SK-N-SH (cell line): ENCODE results near the gene SLC9A2. TPM values are rescaled to one million over a fixed set of nuclear protein-coding genes. Genes with fewer than 3 reads are reported as not detected.

Experiments
- CTCF ChIA-PET: fragments of 300-600, 350-600 bp; formaldehyde crosslinking; extraction: SDS; loops from one replicate; lab custom pipeline; 2021; lab: Yijun Ruan, JAX
- POLR2A ChIA-PET: fragments of 350-600 bp; sonication (Branson Sonifier 250); formaldehyde crosslinking; extraction: SDS; loops from one replicate; lab custom pipeline; 2020; ENCODE audit warnings: antibody characterized with exemption, inconsistent platforms; lab: Yijun Ruan, JAX
- DNase-seq: peaks from one replicate; pipeline ENCODE4 v3.0.0; 2012
- H2AFZ ChIP-seq: fragments of 200-600 bp; sonication (generic); 2 replicates; pipeline ENCODE4 v1.8.1; 2016; ENCODE audit warnings: antibody characterized with exemption, mild to moderate bottlenecking, low read depth
- H3F3A ChIP-seq: fragments of 200-600 bp; sonication (generic); replicated peaks from 2 replicates; pipeline ENCODE3; 2016; ENCODE audit warnings: antibody characterized with exemption, mild to moderate bottlenecking; ENCODE audit not compliant: insufficient read depth
- H3K27ac ChIP-seq, 2 experiments: fragments of 200-500 bp in 1 of 2; fragments of 200-600 bp in 1 of 2; sonication (Bioruptor generic) in 1 of 2; sonication (generic), shearing (Covaris generic) in 1 of 2; 2 replicates each; pipeline versions ENCODE4 v1.5.1 to v1.6.1; 2014 to 2016; ENCODE audit warnings: low read depth in 2 of 2, inconsistent platforms in 1 of 2, low read length in 1 of 2, mild to moderate bottlenecking in 1 of 2, mixed read lengths in 1 of 2
- H3K27me3 ChIP-seq: fragments of 200-600 bp; sonication (generic), shearing (Covaris generic); 2 replicates; pipeline ENCODE4 v1.6.1; 2016; ENCODE audit warnings: mixed run types; ENCODE audit not compliant: insufficient read depth
- H3K36me3 ChIP-seq, 2 experiments: fragments of 200-500 bp in 1 of 2; fragments of 200-600 bp in 1 of 2; sonication (Bioruptor generic) in 1 of 2; sonication (generic) in 1 of 2; replicated peaks in 1 of 2; 2 replicates each; pipeline versions ENCODE3 to v1.5.1; 2014 to 2016; ENCODE audit warnings: low read length in 1 of 2, mild to moderate bottlenecking in 1 of 2; ENCODE audit not compliant: insufficient read depth in 2 of 2, control insufficient read depth in 1 of 2
- H3K4me1 ChIP-seq, 2 experiments: fragments of 200-500 bp in 1 of 2; fragments of 200-600 bp in 1 of 2; sonication (Bioruptor generic) in 1 of 2; sonication (generic), shearing (Covaris generic) in 1 of 2; 2 replicates each; pipeline versions ENCODE4 v1.5.1 to v1.6.1; 2014 to 2016; ENCODE audit warnings: low read depth in 1 of 2, low read length in 1 of 2, mixed run types in 1 of 2; ENCODE audit not compliant: insufficient read depth in 2 of 2, control insufficient read depth in 1 of 2
- H3K4me2 ChIP-seq: fragments of 200-600 bp; sonication (generic), shearing (Covaris generic); 2 replicates; pipeline ENCODE4 v1.6.1; 2017; ENCODE audit warnings: mixed run types
- H3K4me3 ChIP-seq, 2 experiments: fragments of 200-500 bp in 1 of 2; fragments of 200-600 bp in 1 of 2; sonication (Bioruptor generic) in 1 of 2; sonication (generic), shearing (Covaris generic) in 1 of 2; 2 replicates each; pipeline versions ENCODE4 v1.5.1 to v1.8.1; 2014 to 2016; ENCODE audit warnings: low read depth in 2 of 2, inconsistent platforms in 1 of 2, low read length in 1 of 2, mild to moderate bottlenecking in 1 of 2, mixed read lengths in 1 of 2, moderate library complexity in 1 of 2
- H3K79me2 ChIP-seq: fragments of 200-600 bp; sonication (generic); 2 replicates; pipeline ENCODE4 v1.8.1; 2017; ENCODE audit warnings: mild to moderate bottlenecking; ENCODE audit not compliant: insufficient read depth
- H3K9ac ChIP-seq: fragments of 200-600 bp; sonication (generic); 2 replicates; pipeline ENCODE4 v1.6.1; 2017; ENCODE audit warnings: mixed run types
- H3K9me2 ChIP-seq: fragments of 200-600 bp; sonication (generic); 2 replicates; pipeline ENCODE4 v1.6.1; 2017; ENCODE audit warnings: mixed run types
- H3K9me3 ChIP-seq: fragments of 200-600 bp; sonication (generic); 2 replicates; pipeline ENCODE4 v1.6.1; 2017; ENCODE audit warnings: mixed run types, mild to moderate bottlenecking, moderate library complexity
- H4K20me1 ChIP-seq: fragments of 200-600 bp; sonication (generic); 2 replicates; pipeline ENCODE4 v1.6.1; 2017; ENCODE audit warnings: mild to moderate bottlenecking, mixed run types; ENCODE audit not compliant: insufficient read depth
- CTCF ChIP-seq: fragments of 200-600 bp; sonication (generic); IDR thresholded peaks from 2 replicates; pipeline ENCODE4 v1.6.1; 2017; ENCODE audit warnings: antibody characterized with exemption, mild to moderate bottlenecking, moderate library complexity
- EZH2phosphoT487 ChIP-seq: fragments of 200-600 bp; sonication (generic); IDR thresholded peaks from 2 replicates; pipeline ENCODE4 v1.6.1; 2017; ENCODE audit warnings: low read depth, mixed run types, mild to moderate bottlenecking, antibody characterized with exemption, moderate library complexity, borderline replicate concordance
- FOSL2 ChIP-seq: IDR thresholded peaks from 2 replicates; pipeline ENCODE4 v1.4.0; 2012; ENCODE audit warnings: low read depth, mild to moderate bottlenecking, moderate library complexity, borderline replicate concordance
- GABPA ChIP-seq: IDR thresholded peaks from 2 replicates; pipeline ENCODE4 v1.4.0; 2012; ENCODE audit warnings: low read depth, mild to moderate bottlenecking
- NFIC ChIP-seq: IDR thresholded peaks from 2 replicates; pipeline ENCODE4 v1.4.0; 2012; ENCODE audit warnings: borderline replicate concordance
- RFX5 ChIP-seq: IDR thresholded peaks from 2 replicates; pipeline ENCODE4 v1.6.1; 2012; ENCODE audit warnings: mild to moderate bottlenecking, improper control_type of control experiment, low read length
- RXRA ChIP-seq: IDR thresholded peaks from 2 replicates; pipeline ENCODE4 v1.4.0; 2012; ENCODE audit warnings: low read depth, mild to moderate bottlenecking, borderline replicate concordance
- SMC3 ChIP-seq: IDR thresholded peaks from 2 replicates; pipeline ENCODE4 v1.6.1; 2012; ENCODE audit warnings: low read depth, low read length, improper control_type of control experiment
- TAF1 ChIP-seq: IDR thresholded peaks from 2 replicates; pipeline ENCODE4 v1.6.1; 2012; ENCODE audit warnings: low read depth, mild to moderate bottlenecking, low read length, moderate library complexity, borderline replicate concordance
- TCF12 ChIP-seq: IDR thresholded peaks from 2 replicates; pipeline ENCODE4 v1.4.0; 2012
- TEAD4 ChIP-seq: IDR thresholded peaks from 2 replicates; pipeline ENCODE4 v1.4.0; 2012; ENCODE audit warnings: mild to moderate bottlenecking, borderline replicate concordance; ENCODE audit not compliant: insufficient read depth
- ZBTB33 ChIP-seq: IDR thresholded peaks from 2 replicates; pipeline ENCODE4 v1.4.0; 2012; ENCODE audit warnings: low read depth, borderline replicate concordance
- WGBS: methylation state at CpG from one replicate; pipeline ENCODE4 v1.1.6; 2017; ENCODE audit warnings: low lambda C conversion rate; 5-methylcytosine and 5-hydroxymethylcytosine counted together
- polyA plus RNA-seq, 3 experiments: library from polyadenylated mRNA; depleted of rRNA; stranded (reverse); fragments of >200 nt; gene quantifications; 2 replicates each; pipeline ENCODE4 v1.2.3, GENCODE V29; 2012
- TF ChIP-seq, protein P1 (sequence below): fragments of 150-350 bp; IDR thresholded peaks from 2 replicates; pipeline ENCODE4 v1.6.1; 2017; ENCODE audit warnings: antibody characterized with exemption, low read length, low read depth, borderline replicate concordance

Gene SLC9A2
- polyA plus RNA-seq, 1 of the 3 experiments (the other 2 are of a cell fraction) = not detected

DNA sequence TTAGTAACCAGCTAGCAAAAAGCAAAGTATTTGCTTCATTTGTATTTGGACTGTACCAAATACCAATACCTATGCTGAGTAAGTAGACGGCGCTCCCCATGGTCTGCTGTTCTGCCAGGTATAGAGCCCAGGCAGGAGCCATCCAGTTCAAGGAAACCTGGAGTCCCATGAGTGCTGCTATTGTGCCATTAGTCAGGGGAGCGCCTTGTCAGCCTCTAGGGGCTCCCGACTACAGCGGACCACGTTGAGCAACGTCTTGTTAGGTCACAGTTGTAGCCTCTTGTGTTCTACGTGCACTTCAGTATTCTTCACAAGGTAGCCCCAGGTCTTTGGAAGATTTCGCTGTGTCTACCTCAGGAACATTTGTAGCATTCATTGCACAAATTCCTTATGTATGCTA is 21.6 kb upstream of the SLC9A2 start (continued):
- TF ChIP-seq ZBTB33 = no peak
- no peak for TF ChIP-seq CTCF
- TF ChIP-seq GABPA = no peak
- no peak for TF ChIP-seq RFX5

DNA sequence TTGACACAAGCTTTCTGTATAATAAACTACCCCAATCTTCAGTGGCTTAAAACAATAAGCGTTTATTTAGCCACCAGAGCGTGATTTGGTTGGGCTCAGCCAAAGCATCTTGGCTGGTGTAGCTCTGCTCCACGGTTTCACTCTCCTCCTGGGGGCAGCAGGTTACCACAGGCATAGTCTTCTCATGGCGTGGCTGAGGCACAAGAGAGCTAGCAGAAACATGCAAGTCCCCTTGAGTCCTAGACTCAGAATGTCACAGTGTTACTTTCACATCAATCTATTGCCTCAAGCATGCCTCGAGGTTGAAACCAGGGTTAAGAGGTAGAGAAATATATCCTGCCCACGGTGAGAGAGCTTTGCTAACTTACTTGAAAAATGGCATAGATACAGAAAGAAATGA is 19.9 kb upstream of the SLC9A2 start:
- no peaks in the 10 kb centered on the region for H3F3A ChIP-seq
- ChIA-PET CTCF (no interaction called here), POLR2A (no interaction called here)
- H3K4me1 ChIP-seq = no peaks in the 10 kb centered on the region
- H3K9me2 ChIP-seq = no peaks in the 10 kb centered on the region
- H3K27ac ChIP-seq = no peak overlapping the region
- H3K79me2 ChIP-seq = no peaks in the 10 kb centered on the region
- H3K9me3 ChIP-seq = no peaks in the 10 kb centered on the region
- H3K27me3 ChIP-seq = no peaks in the 10 kb centered on the region; the same call in 1 of the 2 replicates
- H4K20me1 ChIP-seq = no peaks in the 10 kb centered on the region
- no peak overlapping the region for H3K4me3 ChIP-seq
- WGBS = 3% methylated on average over 6 of the region's 6 CpGs
- no peak overlapping the region for H3K9ac ChIP-seq
- no peak for TF ChIP-seq TAF1
- H3K4me2 ChIP-seq = no peak overlapping the region
- no peak for DNase-seq
- H2AFZ ChIP-seq = no peak overlapping the region
- no peaks in the 10 kb centered on the region for H3K36me3 ChIP-seq

- TF ChIP-seq ZBTB33 = no peak
- TF ChIP-seq RXRA = no peak
- TF ChIP-seq EZH2phosphoT487 = no peak
- TF ChIP-seq CTCF = no peak
- TF ChIP-seq, protein P1, sequence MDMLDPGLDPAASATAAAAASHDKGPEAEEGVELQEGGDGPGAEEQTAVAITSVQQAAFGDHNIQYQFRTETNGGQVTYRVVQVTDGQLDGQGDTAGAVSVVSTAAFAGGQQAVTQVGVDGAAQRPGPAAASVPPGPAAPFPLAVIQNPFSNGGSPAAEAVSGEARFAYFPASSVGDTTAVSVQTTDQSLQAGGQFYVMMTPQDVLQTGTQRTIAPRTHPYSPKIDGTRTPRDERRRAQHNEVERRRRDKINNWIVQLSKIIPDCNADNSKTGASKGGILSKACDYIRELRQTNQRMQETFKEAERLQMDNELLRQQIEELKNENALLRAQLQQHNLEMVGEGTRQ = no peak
- no peak for TF ChIP-seq FOSL2
- no peak for TF ChIP-seq NFIC
- no peak for TF ChIP-seq SMC3
- TF ChIP-seq TCF12 = no peak
- TF ChIP-seq TAF1 = no peak
- TF ChIP-seq TEAD4 = no peak
- Histone ChIP-seq H3K27ac (no peak overlapping the region), H3F3A (no peaks in the 10 kb centered on the region), H3K9me2 (no peaks in the 10 kb centered on the region), H3K36me3 (no peaks in the 10 kb centered on the region), H3K4me1 (no peaks in the 10 kb centered on the region), H3K27me3 (no peaks in the 10 kb centered on the region; the same call in 1 of the 2 replicates), H3K9ac (no peak overlapping the region), H3K4me2 (no peak overlapping the region), H3K79me2 (no peaks in the 10 kb centered on the region), H2AFZ (no peak overlapping the region), H4K20me1 (no peaks in the 10 kb centered on the region), H3K9me3 (no peaks in the 10 kb centered on the region), H3K4me3 (no peak overlapping the region)
- DNase-seq = no peak
- ChIA-PET CTCF (interaction anchor here (1.0 kb wide), 1 partner anchor 14 kb away, joined by 4 read pairs; no protein-coding TSS in a partner anchor), POLR2A (no interaction called here)
- 13% methylated on average over 2 of the region's 2 CpGs for WGBS
Observed at GRCh38 chr2:102601730-102602129, 17.6 kb upstream of the SLC9A2 start.
